ENCODE data around the gene COX6A2.
A peak's percentile ranks its signal among the peaks of the same experiment; 100 is the strongest.

The COX6A2 gene

DNA sequence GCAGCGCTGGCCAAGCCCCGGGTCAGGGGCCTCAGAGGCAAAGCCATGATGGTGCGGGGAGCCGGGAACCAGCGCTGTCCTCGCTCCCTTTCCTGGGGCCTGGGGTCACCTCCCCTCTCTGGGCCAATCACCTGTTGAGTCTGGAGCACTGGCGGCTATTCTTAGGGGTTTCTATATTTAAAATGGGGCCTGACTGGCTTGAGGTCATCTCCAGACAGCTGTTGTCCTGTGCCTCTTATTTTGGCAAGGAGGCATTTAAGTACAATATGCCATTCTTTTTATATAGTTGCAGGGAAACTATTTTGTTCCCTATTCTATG is at the start of gene COX6A2:
Gene COX6A2 (minus strand): TSS at position 82 of the 319 bp plus-strand sequence. CDS start 35 bp downstream, at position 47.
- no peaks in the 10 kb centered on the region for H3K79me2 ChIP-seq (ENCODE audit: insufficient read depth, low read depth)
- H3K4me3 ChIP-seq (IDR thresholded peaks at IDR 0.05; ENCODE audit: insufficient read depth, low read depth, low read length), result no peak within 1 kb of the TSS
- TF ChIP-seq, protein P1, sequence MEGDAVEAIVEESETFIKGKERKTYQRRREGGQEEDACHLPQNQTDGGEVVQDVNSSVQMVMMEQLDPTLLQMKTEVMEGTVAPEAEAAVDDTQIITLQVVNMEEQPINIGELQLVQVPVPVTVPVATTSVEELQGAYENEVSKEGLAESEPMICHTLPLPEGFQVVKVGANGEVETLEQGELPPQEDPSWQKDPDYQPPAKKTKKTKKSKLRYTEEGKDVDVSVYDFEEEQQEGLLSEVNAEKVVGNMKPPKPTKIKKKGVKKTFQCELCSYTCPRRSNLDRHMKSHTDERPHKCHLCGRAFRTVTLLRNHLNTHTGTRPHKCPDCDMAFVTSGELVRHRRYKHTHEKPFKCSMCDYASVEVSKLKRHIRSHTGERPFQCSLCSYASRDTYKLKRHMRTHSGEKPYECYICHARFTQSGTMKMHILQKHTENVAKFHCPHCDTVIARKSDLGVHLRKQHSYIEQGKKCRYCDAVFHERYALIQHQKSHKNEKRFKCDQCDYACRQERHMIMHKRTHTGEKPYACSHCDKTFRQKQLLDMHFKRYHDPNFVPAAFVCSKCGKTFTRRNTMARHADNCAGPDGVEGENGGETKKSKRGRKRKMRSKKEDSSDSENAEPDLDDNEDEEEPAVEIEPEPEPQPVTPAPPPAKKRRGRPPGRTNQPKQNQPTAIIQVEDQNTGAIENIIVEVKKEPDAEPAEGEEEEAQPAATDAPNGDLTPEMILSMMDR (conservative IDR thresholded peaks at IDR 0.05; ENCODE audit: low read depth, low read length), result no peak
- no peaks in the 10 kb centered on the region for H3K27me3 ChIP-seq (ENCODE audit: insufficient read depth, low read depth)
- H4K20me1 ChIP-seq (ENCODE audit: insufficient read depth), result no peaks in the 10 kb centered on the region
- H3K4me2 ChIP-seq, result no peak within 1 kb of the TSS
- H2AFZ ChIP-seq (ENCODE audit: low read depth), result no peak within 1 kb of the TSS
- H3K36me3 ChIP-seq (ENCODE audit: insufficient read depth), result no peaks in the 10 kb centered on the region
- peaks cover 13% of the 10 kb centered on the region for H3K4me1 ChIP-seq (ENCODE audit: low read depth, poor library complexity, severe bottlenecking)
- H3K9ac ChIP-seq, result no peak within 1 kb of the TSS
- no peak within 1 kb of the TSS for H3K27ac ChIP-seq

DNA sequence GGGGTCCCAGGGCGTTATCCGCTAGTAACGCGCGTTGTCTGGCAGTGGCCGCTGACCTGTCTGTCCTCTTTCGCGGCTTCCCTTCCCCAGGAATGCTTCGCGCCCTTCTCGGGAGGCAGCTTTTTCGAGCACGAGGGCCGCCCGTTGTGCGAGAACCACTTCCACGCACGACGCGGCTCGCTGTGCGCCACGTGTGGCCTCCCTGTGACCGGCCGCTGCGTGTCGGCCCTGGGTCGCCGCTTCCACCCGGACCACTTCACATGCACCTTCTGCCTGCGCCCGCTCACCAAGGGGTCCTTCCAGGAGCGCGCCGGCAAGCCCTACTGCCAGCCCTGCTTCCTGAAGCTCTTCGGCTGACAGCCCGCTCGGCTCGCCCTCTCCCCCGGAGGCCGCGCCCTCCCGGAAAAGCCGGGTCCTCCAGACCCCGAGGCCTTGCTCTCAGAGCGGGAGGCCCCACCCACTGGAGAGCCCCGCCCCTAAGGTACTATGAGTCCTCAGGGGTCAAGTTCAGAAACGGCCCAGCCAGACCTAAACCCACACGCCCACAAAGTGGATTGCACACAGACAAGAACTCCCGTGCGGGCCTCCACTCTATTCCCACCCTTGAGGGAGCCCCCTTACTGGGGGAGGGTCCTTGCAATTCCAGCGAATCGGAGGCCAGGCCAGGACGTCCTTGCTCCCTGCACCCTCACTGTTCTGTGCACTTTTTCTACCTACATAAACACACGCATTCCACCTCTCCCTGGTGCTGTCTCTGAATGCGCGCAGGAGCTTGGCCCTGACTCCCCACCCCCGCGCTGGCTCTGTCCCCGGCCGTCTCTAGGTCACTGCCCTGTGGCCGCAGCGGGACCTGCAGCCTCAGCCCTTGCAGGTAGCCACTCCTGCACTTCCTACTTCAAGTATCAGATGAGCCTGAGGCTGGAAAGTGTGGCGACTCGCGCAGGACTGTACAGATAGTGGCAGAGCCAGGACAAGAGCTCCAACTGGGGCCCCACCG is 49.4 kb upstream of the COX6A2 start:
- Histone ChIP-seq H2AFZ (ENCODE audit: low read depth) (peak overlapping the region; percentile 95), H3K4me2 (peak overlapping the region; percentile 93), H3K79me2 (ENCODE audit: insufficient read depth, low read depth) (no peaks in the 10 kb centered on the region), H3K27ac (no peak overlapping the region), H3K36me3 (ENCODE audit: insufficient read depth) (no peaks in the 10 kb centered on the region), H3K9ac (peak overlapping the region; percentile 32; the same call in 1 of the 2 replicates), H3K27me3 (ENCODE audit: insufficient read depth, low read depth) (no peaks in the 10 kb centered on the region), H4K20me1 (ENCODE audit: insufficient read depth) (no peaks in the 10 kb centered on the region), H3K4me1 (ENCODE audit: low read depth, poor library complexity, severe bottlenecking) (peaks cover 5% of the 10 kb centered on the region), H3K4me3 (IDR thresholded peaks at IDR 0.05; ENCODE audit: insufficient read depth, low read depth, low read length) (no peak overlapping the region)
- TF ChIP-seq, protein P1 (conservative IDR thresholded peaks at IDR 0.05; ENCODE audit: low read depth, low read length), result no peak

DNA sequence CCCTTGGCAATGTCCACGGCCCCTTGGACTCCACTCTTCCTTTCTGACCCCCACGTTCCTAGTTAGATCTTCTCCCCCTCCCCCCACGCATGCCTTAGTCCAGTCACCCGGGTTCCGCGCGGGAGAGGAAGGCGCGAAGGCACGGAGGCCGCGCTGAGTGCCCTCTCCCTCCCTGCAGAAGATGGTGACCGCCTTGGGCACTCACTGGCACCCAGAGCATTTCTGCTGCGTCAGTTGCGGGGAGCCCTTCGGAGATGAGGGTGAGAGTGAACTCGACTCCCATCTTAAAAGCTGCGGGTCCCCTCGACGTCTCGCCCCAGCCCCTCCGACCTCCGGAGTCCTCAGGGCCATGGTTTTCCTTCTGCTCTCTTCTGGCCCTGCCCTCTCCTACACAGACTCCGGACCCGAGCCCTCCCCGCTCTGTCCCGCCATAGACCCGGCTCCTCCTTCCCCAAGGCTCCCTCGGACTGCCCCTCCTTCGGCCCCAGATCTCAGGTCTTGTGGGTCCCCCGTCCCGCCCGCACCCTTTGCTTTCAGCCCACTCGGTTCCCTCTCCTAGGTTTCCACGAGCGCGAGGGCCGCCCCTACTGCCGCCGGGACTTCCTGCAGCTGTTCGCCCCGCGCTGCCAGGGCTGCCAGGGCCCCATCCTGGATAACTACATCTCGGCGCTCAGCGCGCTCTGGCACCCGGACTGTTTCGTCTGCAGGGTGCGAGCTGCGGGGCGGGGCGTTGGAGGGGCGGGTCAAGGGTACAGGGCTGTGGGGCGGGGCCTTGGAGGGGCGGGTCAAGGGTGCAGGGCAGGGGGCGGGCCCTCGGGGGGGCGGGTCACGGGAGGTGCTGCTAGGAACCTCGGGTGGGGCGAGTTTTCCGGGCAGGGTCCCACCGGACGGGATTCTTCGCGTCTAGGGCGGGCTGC is 48.4 kb upstream of the COX6A2 start:
- Histone ChIP-seq H3K79me2 (ENCODE audit: insufficient read depth, low read depth) (no peaks in the 10 kb centered on the region), H3K4me2 (peak overlapping the region; percentile 93), H3K27me3 (ENCODE audit: insufficient read depth, low read depth) (no peaks in the 10 kb centered on the region), H3K36me3 (ENCODE audit: insufficient read depth) (no peaks in the 10 kb centered on the region), H3K4me1 (ENCODE audit: low read depth, poor library complexity, severe bottlenecking) (peaks cover 5% of the 10 kb centered on the region), H2AFZ (ENCODE audit: low read depth) (peak overlapping the region; percentile 95), H3K9ac (peak overlapping the region; percentile 52; the same call in 1 of the 2 replicates), H3K4me3 (IDR thresholded peaks at IDR 0.05; ENCODE audit: insufficient read depth, low read depth, low read length) (no peak overlapping the region), H4K20me1 (ENCODE audit: insufficient read depth) (no peaks in the 10 kb centered on the region), H3K27ac (peak overlapping the region; percentile 44)
- TF ChIP-seq, protein P1 (conservative IDR thresholded peaks at IDR 0.05; ENCODE audit: low read depth, low read length), result no peak

DNA sequence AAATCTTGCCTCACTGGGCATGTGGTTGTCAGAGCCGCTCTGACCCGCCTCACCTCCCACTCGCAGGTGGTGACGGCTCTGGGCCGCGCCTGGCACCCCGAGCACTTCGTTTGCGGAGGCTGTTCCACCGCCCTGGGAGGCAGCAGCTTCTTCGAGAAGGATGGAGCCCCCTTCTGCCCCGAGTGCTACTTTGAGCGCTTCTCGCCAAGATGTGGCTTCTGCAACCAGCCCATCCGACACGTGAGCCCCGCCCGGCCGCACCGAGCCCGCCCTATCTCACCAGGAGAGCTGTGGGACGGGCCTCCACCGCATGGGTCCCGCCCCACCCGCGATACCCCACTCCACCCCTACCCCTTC is 47.8 kb upstream of the COX6A2 start:
- Histone ChIP-seq H3K27ac (peak overlapping the region; percentile 44; the same call in 1 of the 2 replicates), H4K20me1 (ENCODE audit: insufficient read depth) (no peaks in the 10 kb centered on the region), H3K4me3 (IDR thresholded peaks at IDR 0.05; ENCODE audit: insufficient read depth, low read depth, low read length) (no peak overlapping the region), H3K27me3 (ENCODE audit: insufficient read depth, low read depth) (no peaks in the 10 kb centered on the region), H3K36me3 (ENCODE audit: insufficient read depth) (no peaks in the 10 kb centered on the region), H3K79me2 (ENCODE audit: insufficient read depth, low read depth) (no peaks in the 10 kb centered on the region), H3K4me1 (ENCODE audit: low read depth, poor library complexity, severe bottlenecking) (peaks cover 5% of the 10 kb centered on the region), H3K9ac (peak overlapping the region; percentile 52; the same call in 1 of the 2 replicates), H3K4me2 (peak overlapping the region; percentile 71), H2AFZ (ENCODE audit: low read depth) (peak overlapping the region; percentile 87)
- TF ChIP-seq, protein P1 (conservative IDR thresholded peaks at IDR 0.05; ENCODE audit: low read depth, low read length), result no peak
